Fibroblast of gingiva (primary cell): ENCODE results near the gene FOXI1.
"Not testable (repeated sequence)": the region's sequence is repeated elsewhere in the genome, so short reads cannot be mapped to it uniquely, and the experiment has no call there.

Experiments used
- DNase-seq: peaks from one replicate; pipeline ENCODE4 v3.0.0-alpha.2; 2011; ENCODE audit warnings: low read depth

The FOXI1 gene

GRCh38 chr5:170126061-170126460 is 20.4 kb downstream of the FOXI1 start:
- no peak for DNase-seq

GRCh38 chr5:170126626-170127025 is 20.9 kb downstream of the FOXI1 start:
- peak; percentile 68 for DNase-seq

GRCh38 chr5:170131235-170131634 is 25.5 kb downstream of the FOXI1 start:
- DNase-seq, result no peak

GRCh38 chr5:170132269-170132975 is 26.7 kb downstream of the FOXI1 start:
- peak; percentile 81 for DNase-seq

GRCh38 chr5:170132976-170133448 is 27.3 kb downstream of the FOXI1 start:
- no peak for DNase-seq

GRCh38 chr5:170135796-170136490 is 30.2 kb downstream of the FOXI1 start:
- peak; percentile 84 for DNase-seq

- DNase-seq, result no peak
These were observed 30.8 kb downstream of the FOXI1 start for GRCh38 chr5:170136506-170136905.

GRCh38 chr5:170137694-170138214 is 32.1 kb downstream of the FOXI1 start:
- no peak for DNase-seq

GRCh38 chr5:170138273-170138672 is 32.6 kb downstream of the FOXI1 start:
- DNase-seq, result no peak

- no peak for DNase-seq
These were observed 34.2 kb downstream of the FOXI1 start for GRCh38 chr5:170139786-170140335.

GRCh38 chr5:170141196-170141595 is 35.5 kb downstream of the FOXI1 start:
- DNase-seq, result not testable (repeated sequence)

- DNase-seq, result no peak
These were observed 35.9 kb downstream of the FOXI1 start for GRCh38 chr5:170141636-170142035.

GRCh38 chr5:170142196-170142595 is 36.5 kb downstream of the FOXI1 start:
- no peak for DNase-seq

- DNase-seq, result no peak
These were observed 37.4 kb downstream of the FOXI1 start for GRCh38 chr5:170143091-170143490.

- DNase-seq, result no peak
These were observed 38.0 kb downstream of the FOXI1 start for GRCh38 chr5:170143710-170144109.

- no peak for DNase-seq
These were observed 38.8 kb downstream of the FOXI1 start for GRCh38 chr5:170144286-170145023.

- DNase-seq, result no peak
These were observed 39.8 kb downstream of the FOXI1 start for GRCh38 chr5:170145462-170145861.

- no peak for DNase-seq
These were observed 41.5 kb downstream of the FOXI1 start for GRCh38 chr5:170147051-170147752.

- no peak for DNase-seq
These were observed 42.1 kb downstream of the FOXI1 start for GRCh38 chr5:170147753-170148264.

- no peak for DNase-seq
These were observed 42.9 kb downstream of the FOXI1 start for GRCh38 chr5:170148430-170149205.

- no peak for DNase-seq
These were observed 43.5 kb downstream of the FOXI1 start for GRCh38 chr5:170149206-170149515.
